Hematopoietic multipotent progenitor cell treated with erythropoietin and hydrocortisone succinate and interleukin-3 and kit ligand, for 4 days (in vitro differentiated cells): ENCODE results near the gene DAP3.
"Not testable (repeated sequence)": the region's sequence is repeated elsewhere in the genome, so short reads cannot be mapped to it uniquely, and the experiment has no call there.

Experiments
- DNase-seq: peaks from one replicate; pipeline ENCODE4 v3.0.0-alpha.2; 2015

Gene DAP3

DNA sequence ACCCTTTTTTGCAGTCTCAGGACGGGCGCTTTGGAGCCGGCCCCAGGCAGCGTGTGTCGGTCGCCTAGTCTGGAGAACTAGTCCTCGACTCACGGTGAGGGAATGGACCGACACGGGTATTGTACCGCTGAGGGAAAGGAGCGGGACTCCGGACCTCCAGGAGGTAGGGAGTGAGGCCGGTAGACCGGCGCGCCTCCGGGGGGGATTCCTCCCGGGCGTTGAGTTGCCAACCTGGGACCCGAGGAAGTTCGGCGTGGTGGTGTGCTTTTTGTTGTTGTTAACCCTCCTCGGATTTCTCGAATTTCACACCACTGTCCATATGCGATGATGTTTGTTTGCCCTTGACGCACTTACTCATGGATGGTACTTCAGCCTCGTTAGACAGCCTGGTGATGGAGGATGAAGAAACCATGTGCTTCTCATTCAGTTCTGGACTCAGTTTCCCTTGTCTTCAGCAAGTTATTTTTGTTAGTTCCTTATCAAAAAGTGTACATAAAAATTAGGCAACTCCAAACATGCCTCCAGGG is at the start of gene DAP3:
Gene DAP3 (plus strand): TSS at position 11 of the 527 bp plus-strand sequence. CDS start 20,689 bp downstream, outside the sequence.
- DNase-seq, result not testable (repeated sequence)

DNA sequence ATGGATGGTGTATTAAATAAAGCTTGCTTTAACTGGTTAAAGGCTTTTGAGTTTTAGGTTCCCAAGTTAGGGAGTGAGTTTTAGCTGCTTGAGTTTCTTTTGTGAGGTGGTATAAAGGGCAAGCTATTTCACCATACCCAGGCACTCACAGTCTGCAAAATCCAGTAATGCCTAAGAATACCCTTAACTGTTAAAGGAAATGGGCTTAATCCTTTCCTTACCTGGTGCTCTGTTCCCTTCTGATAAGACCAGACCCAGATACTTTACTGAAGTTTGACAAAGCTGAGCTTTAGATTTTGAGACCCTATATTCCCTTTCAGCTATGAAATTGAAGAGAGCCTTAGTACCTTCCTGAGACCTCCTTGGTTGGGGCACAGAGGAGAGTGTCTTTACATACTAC is 48.5 kb upstream of the DAP3 start:
- DNase-seq, result peak; percentile 30

DNA sequence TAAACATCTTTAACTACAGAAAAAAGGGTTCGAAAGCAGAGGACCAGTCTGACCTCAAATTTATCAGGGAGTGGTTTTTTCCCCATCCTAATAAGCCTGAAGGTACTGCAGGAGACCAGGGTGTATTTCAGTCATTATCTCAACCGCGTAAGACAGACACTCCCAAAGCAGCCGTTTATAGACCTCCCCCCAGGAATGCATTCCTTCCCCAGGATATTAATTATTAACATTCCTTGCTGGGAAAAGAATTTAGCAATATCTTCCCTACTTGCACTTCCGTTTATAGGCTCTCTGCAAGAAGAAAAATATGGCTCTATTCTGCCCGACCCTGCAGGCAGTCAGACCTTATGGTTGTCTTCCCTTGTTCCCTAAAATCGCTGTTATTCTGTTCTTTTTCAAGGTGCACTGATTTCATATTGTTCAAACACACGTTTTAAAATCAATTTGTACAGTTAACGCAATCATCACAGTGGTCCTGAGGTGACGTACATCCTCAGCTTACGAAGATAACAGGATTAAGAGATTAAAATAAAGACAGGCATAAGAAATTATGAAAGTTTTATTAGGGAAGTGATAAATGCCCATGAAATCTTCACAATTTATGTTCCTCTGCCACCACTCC is 46.2 kb upstream of the DAP3 start:
- DNase-seq, result not testable (repeated sequence)

DNA sequence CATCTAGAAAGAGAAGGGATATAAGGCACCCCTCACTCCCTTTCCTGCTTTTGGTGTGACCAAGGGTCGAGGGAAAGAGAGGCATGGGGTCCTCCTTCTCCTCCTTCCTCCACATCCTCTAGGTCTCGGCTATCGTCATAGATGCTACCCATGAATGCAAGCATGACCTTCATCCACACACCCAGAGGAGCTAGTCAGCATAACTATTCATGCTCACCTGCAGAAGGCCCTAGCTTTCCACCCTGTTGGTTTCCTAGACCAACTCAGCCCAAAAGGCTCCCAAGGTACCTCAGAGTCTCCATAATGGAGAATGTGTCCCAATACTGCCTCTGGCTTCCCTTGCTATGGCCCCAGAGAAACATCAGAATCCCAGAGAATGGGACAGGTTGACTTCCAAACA is 45.7 kb upstream of the DAP3 start:
- no peak for DNase-seq

DNA sequence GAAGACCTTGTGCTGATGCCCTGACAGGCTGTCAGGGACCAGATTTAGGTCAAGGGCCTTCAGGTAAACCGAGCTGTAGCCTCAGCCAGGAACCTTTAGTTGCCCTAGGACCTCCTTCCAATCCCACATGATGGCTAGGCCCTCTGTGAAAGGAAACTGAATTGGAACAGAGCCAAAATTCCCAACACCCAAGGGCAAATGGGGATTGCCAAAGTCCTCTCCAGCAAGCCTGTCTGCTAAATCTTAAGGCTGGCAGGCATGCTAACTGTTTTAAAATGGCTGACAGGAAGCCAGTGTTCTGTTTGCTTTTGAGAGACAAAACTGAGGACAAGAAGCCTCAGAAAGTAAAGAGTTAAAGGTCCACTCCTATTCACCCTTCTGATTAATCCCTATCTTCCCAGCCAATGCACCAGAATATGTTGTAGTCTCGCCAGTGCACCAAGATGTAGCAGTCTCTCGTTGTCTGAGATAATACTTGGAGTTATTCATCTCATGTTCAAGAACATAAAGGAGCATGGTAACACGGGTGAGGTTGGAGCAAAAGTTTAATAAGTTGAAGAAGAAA is 43.8 kb upstream of the DAP3 start:
- DNase-seq, result peak; percentile 41

DNA sequence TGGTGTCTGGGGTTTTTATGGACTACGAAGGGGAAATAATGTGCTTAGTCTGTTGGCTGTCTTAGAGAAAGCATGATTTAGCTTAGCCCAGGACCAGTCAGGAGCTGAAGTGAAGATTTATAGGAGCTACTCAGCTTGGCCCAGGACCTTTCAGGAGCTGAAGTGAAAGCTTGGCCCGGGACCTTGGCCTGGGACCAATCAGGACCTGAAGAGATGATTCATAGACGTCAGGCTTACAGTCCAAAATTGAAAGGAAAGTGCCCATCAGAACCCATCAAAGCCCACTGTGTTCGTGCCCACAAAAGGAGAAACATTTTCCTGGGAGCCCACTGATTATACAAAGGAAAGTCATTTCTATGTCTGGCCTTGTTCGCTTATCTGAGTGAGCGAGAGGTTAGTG is 43.2 kb upstream of the DAP3 start:
- no peak for DNase-seq

DNA sequence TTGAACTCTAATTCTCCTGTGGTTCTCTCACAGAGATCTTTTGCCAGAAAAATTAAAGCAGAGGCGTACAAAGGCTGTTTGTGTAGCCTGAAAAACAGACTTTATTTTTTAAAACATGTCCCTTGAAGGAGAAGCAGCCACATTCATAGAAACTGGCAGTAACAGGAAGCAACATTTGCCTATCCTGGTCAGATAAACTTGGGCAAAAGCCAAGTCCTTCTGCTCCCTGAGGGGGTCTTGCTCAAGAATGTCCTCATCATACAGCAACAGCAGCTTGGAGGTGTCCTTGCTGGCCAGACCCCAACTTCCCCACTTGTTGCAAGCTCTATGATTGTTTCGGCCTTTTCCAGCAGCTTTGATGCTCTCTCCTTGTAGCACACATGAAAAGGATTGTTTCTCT is 42.6 kb upstream of the DAP3 start:
- peak; percentile 81 for DNase-seq

DNA sequence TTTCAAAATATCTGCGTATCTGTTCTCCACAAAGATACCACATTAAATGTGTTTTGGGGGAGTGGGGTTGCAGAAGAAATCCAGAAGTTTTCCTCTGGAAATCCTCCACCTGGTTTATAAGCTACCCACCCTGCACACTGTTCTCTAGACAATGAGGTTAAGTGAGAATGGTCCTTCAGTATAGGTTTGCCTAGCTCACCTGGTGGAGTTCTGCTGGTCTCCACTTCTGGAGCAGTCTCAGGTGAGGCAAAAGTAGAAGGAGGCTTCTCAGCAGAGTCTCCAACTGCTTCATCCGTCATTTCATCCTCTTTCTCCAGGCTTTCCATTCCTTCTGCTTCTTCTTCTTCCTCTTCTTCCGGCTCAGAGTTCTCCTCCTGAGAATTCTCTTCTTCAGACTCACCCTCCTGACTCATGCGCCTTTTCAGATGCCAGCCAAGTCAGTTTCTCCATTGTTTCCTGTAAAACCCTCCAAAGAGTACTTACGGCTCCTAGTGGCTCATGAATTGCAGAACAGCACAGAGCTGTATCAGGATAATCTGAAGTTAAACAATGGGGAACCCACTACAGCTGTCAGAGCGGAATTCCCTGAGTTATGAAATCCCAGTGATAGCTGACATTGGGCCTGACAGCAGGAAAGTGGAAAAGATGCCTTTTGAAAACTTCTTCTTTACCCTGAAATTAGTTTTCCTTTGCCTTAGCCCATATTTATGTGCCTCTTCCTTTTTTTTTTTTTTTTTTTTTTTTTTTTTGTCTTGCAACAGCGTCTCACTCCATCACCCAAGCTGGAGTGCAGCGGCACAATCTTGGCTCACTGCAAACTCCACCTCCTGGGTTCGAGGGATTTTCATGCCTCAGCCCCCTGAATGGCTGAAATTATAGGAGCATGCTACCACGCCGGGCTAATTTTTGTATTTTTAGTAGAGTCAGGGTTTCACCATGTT is 40.4 kb upstream of the DAP3 start:
- DNase-seq, result peak; percentile 75

DNA sequence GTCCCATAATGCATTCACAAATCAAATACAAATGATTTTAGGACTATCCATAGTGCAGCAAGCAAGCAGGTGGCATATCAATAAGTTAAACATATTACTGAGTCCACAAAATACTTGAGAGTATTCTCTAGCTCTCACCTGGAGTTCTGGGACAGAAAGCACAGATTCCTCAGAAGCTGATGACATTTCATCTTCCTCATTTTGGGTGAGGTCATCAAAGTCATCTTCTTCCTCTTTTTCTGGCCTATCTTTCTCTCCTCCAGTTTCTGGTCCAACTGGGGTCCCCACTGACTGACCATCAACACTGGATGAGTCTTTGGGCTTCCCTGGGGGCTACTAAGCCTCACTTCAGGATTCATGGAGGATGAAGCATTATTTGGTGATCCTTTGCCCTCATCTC is 39.2 kb upstream of the DAP3 start:
- DNase-seq, result peak; percentile 42

DNA sequence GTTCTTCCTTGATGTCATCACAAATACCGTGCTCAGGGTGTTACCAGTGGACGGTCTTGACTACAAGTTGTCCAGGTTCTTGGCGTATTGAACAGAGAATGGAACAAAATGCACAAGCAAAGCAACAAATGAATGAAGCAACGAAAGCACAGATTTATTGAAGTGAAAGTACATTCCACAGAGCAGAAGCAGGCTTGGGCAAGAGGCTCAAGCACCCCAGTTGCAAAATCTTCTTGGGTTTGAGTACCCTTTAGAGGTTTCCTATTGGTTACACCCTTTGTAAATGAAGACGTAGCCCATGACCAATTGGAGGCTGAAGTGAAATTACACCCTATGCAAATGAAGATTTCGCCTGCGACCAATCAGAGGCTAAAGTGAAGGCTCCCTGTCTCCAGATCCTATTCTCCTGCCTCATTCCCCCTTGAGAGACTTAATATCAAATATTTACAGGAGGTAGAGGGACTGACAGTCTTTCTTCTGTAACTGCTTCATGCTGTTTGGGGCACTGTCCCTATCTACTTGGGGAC is 38.6 kb upstream of the DAP3 start:
- no peak for DNase-seq

DNA sequence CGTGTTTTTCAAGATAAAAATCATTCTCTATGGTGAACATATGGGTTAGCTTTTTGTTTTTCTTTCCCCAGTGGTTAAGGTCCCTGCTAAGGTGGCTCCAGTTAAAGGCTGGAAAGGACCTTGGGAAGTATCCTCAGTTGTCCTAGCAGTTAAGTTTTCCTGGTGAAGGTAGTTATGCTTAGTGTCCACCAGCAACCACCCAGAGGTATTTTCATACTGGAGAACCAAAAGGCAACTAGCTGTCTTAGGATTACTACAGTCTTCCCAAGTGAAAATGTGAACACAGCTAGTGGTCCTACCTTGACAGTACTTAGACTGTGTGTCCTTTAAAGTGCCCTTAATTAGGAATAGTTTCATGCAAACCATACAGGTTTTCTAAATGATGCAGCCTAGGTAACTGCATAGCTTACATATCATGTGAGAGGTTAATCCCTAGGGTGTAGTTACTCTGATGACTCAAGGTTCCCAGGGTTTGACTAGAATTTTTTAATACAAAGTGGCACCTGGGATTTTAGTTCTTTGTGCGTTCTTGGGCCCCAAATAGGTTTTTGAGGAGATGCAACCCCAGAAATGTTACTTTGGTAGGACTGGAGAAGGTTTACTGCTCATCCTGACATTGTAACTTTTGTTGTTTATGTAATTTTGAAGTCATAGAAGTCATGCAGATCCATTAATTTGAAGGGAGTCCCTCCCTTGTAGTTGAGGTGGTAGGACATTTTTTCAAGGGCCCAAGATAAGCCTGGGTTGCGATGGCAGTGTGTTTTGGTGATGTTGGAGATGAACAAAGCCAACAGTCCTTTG is 36.8 kb upstream of the DAP3 start:
- DNase-seq, result no peak

DNA sequence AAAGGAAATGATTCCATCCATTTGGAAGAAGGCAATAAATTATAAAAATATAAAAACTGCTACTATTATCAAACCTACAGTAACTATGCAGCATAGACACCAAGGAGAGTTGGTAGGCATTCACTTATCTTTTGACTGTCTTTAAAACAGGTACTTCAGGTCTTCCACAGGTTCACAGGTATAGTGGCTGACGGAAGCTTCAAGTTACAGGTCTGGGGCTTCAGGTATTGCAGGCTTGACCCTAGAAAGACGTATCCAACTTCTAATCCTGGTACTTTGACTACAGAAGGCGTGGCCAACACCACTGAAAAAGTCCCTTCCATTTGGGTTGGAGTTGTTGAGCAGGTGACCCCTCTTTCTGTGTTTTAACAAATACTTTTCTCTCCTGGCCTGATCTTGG is 35.9 kb upstream of the DAP3 start:
- DNase-seq, result no peak

DNA sequence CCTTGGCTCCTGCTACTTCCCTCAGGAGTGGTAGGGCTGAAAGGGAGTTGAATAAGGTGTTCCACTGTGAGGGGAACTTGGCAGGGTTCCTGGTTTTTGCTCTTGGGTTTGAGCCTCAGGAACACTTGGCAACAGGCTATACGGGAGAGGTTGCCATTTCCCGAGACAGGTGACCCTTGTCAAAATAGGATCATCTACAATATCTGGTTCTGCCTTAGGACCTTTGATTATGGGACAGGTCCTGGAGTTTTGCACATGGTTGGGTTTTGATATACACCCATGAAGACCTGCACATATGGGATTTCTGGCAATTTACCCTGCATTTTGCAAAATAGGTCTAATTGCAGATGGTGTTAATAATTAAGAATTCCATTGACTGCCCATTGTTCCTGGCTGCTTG is 31.4 kb upstream of the DAP3 start:
- DNase-seq, result no peak

DNA sequence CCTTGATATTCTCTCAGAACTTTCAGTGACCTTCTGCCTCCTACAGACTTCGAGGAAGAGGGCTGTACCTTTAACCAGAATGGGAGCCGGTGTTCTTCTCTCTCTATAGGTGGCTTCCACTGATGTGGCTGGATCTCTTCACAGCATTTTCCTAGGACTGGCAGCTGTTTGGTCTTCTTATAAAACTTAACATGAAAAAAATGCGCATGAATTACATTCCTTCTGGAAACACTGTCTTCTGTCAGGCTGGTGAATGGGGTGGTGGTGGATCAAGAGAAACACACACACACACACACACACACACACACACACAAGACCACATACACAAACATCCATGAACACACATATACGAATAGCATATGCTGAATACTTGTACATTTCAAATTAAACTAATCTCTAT is 27.7 kb upstream of the DAP3 start:
- DNase-seq, result not testable (repeated sequence)

DNA sequence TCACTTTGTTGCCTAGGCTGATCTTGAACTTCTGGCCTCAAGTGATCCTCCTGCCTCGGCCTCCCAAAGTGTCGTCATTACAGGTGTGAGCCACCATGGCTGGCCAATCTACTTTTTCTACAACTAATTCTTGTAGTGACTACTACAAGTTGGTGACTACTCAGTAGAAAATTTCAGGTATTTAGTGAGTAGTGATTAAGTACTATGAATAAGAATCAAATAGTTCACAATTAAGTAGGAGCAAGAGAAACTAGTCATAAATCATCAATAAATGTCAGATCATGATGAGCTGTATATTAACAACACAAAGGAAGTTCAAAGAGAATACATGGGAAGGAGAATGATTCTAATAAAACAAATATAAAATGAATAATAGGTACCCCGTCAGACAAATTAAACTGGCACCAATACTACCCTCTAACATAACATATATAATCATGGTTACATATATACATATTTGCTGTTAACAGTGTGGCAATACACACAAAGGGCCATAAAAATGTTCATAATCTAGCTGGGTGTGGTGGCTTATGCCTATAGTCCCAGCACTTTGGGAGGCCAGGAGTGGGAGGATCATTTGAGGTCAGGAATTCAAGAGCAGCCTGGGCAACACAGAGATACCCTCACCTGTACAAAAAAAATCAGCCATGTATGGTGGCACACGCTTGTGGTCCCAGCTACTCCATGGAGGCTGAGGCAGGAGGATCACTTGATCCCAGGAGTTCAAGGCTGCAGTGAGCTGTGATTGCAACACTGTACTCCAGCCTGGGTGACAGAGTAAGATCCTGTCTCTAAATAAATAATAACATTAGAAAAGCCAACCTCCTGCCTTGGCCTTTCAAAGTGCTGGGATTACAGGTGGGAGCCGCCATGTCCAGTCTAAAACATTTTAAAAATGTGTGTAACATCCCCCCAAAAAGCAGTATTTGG is 19.4 kb upstream of the DAP3 start:
- no peak for DNase-seq

DNA sequence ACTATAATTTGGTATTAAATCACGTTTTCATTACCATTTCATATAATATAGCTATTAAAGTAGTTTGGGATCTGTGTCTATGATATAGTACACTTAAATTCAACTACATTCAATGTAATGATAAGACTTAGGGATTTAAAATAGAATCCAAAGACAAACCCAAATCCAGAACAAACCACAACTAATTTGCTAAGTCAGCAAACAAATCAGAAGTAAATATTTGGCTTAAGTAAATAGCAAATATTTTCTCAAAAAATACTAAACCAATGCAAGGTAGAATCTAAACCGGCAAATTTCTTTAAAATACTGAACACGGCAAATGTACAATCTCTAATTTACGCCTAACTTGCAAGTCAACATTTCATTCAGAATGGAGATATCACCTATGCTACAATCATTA is 17.1 kb upstream of the DAP3 start:
- no peak for DNase-seq

DNA sequence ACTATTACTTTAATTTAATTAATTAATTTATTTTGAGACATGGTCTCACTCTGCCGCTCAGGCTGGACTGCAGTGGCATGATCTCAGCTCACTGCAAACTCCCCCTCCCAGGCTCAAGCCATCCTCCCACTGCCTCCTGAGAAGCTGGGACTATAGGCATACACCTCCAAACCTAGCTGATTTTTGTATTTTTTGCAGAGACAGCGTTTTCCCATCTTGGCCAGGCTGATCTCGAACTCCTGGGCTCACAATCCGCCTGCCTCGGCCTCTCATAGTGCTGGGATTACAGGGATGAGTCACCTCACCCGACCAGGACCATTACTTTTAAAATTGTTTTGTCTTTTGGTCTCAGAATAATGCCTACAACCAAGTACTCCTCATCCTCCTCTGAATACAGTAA is 15.9 kb upstream of the DAP3 start:
- DNase-seq, result no peak

DNA sequence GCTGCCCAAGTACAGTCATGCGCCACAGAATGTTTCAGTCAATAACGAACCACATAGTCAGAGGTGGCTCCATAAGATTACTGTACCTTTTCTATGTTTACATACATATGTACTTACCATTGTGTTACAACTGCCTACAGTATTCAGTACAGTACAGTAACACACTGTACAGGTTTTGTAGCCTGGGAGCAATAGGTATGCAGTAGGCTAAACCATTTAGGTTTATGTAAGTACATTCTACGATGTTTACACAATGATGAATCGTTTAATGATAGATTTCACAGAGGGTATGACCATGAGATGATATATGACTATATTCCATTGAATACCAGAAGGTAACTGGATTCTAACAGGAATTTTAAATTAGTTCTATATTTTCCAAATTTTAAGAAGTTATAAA is 10.9 kb upstream of the DAP3 start:
- DNase-seq, result no peak

DNA sequence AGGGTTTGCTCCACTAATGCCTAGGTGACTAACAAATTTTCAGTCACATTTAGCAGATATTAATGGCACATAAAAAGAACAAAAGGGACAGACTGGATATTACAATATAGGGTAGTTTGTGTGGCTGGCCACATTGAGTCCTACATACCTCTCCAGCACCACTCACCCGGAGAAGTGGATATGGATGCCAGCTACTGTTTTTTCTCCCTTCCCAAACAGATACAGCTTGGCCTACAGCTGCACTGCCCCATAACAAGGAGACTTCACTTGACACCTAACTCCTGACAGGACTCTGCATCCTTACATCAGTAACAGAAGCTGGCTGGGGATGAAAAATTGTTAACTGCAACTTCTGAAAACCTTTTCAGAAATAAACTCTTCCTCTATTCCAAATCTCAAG is 9.9 kb upstream of the DAP3 start:
- DNase-seq, result not testable (repeated sequence)

DNA sequence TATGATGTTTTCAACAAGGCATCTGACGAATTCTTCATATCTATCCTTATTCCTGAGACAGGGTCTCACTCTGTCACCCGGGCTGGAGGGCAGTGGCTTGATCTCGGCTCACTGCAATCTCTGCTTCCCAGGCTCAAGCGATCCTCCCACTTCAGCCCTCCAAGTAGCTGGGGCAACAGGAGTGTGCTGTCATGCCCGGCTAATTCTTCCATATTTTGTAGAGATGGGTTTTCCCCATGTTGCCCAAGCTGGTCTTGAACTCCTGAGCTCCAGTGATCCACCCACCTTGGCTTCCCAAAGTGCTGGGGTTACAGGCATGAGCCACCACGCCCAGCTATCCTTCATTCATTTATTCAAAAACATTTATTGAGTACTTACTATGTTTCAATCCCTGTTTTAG is 8.4 kb upstream of the DAP3 start:
- DNase-seq, result no peak

DNA sequence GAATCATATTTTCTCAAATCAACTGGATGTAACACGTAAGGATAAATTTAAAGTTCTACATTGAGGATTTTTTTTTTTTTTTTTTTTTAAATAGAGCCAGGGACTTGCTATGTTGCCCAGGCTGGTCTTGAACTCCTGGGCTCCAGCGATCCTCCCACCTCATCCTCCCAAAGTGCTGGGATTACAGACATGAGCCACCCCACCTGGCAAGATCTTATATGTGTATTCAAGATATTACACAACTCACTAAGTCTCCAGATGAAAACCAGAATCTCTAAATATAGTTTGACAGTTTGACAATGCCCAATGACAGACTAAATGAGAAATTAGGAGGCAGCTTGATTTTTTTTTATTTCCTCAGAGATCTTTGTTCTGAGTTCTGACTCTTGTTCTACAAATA is 7.1 kb upstream of the DAP3 start:
- DNase-seq, result no peak
